Keratinocyte (primary cell): Measurements from ENCODE around the gene SLC6A1.

Experiments
- CTCF ChIP-seq, 3 experiments: IDR thresholded peaks in 1 of 3; conservative IDR thresholded peaks in 1 of 3; optimal IDR thresholded peaks in 1 of 3; 2 replicates in 2 of 3; 3 replicates in 1 of 3; pipeline versions ENCODE3 to v1.5.1; 2011; ENCODE audit warnings: low read length in 3 of 3, mild to moderate bottlenecking in 3 of 3, moderate library complexity in 2 of 3, control low read depth in 1 of 3, inconsistent platforms in 1 of 3; ENCODE audit not compliant: insufficient read depth in 2 of 3; ENCODE audit errors: extremely low read depth in 1 of 3
- EZH2 ChIP-seq: IDR thresholded peaks from one replicate; pipeline ENCODE4 v1.6.1; 2012; ENCODE audit warnings: inconsistent platforms, mild to moderate bottlenecking, low read length, moderate library complexity

DNA sequence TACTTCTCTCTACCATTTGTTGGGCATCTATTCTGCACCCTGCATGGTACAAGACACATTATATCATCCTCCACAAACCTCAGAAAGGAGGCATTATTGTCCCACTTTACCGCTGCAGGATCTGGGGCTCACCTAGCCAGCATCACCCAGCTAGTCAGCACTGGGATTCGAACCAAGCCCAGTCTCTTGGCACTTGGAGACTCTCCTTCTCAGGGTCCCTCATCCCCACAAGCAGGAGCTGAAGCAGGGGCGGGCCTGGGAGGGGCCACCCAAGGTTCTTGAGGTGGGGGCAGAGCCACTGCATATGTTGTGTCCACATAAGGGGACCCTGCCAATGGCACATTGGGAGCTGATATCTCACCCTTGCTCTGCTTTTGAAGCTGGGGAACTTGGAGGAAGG, 41.3 kb downstream of the SLC6A1 start:
- TF ChIP-seq CTCF (optimal IDR thresholded peaks at IDR 0.05 in 1 of 3, IDR thresholded peaks at IDR 0.05 in 1 of 3, conservative IDR thresholded peaks at IDR 0.05 in 1 of 3; ENCODE audit: extremely low read depth in 1 of 3, insufficient read depth in 2 of 3, low read length in 3 of 3) (no peak), EZH2 (no peak)
